ENCODE data around the gene RAB30. TPM values are rescaled to one million over a fixed set of nuclear protein-coding genes. Genes with fewer than 3 reads are reported as not detected.

The RAB30 gene
- total RNA-seq, 2 experiments from 2014 or later: 8.7 to 10.7 TPM

DNA sequence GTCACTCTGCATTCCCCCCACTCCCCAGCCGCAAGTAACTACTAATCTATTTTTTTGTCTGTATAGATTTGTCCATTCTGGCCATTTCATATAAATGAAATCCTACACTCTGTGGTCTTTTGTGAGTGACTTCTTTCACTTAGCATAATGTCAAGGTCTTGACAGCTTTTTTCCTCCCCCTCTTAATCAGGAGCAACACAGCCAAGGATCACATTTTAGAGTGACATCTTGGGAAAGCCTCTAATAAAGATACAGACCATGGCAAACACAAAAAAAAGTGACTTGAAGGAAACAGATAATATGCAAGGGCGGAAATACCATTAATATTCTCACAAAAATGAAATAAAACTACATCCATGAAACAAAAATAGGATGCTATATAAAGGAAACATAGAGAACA, 43.9 kb downstream of the RAB30 start:
- CTCF ChIA-PET: no interaction called here
- no peak for DNase-seq
- no peaks in the 10 kb centered on the region for H3K9me3 Mint-ChIP-seq

DNA sequence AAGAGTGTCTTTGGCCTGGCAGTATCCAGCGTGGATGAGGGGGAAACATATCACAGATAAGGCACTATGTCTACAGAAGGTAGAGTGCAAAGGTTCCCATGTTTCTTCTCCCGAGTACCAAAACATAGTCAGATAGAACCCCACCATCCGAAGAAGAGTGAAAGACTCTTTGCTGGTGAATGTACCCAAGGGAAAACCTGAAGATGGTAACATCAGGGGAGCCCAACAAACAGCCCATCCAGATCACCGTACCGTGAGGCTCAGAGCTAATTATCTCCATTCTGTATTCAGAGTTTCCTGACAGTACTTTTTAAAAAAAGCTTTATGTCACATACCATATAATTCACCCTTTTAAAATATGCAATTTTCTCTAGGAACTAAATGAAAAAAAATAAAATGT, 44.4 kb downstream of the RAB30 start:
- Mint-ChIP-seq H3K27me3 (no peaks in the 10 kb centered on the region), H3K4me3 (no peak overlapping the region), H3K36me3 (ENCODE audit: low read depth) (peaks cover 2% of the 10 kb centered on the region), H3K27ac (no peak overlapping the region), H3K9me3 (no peaks in the 10 kb centered on the region), H3K4me1 (peaks cover 22% of the 10 kb centered on the region)
- ChIA-PET POLR2A (no interaction called here), CTCF (no interaction called here)
- DNase-seq: no peak

More for the DNA sequence above, 43.9 kb downstream of the RAB30 start:
- Mint-ChIP-seq H3K4me3 (no peak overlapping the region), H3K36me3 (ENCODE audit: low read depth) (peaks cover 2% of the 10 kb centered on the region), H3K27me3 (no peaks in the 10 kb centered on the region), H3K4me1 (peaks cover 22% of the 10 kb centered on the region), H3K27ac (no peak overlapping the region)
- POLR2A ChIA-PET: no interaction called here

DNA sequence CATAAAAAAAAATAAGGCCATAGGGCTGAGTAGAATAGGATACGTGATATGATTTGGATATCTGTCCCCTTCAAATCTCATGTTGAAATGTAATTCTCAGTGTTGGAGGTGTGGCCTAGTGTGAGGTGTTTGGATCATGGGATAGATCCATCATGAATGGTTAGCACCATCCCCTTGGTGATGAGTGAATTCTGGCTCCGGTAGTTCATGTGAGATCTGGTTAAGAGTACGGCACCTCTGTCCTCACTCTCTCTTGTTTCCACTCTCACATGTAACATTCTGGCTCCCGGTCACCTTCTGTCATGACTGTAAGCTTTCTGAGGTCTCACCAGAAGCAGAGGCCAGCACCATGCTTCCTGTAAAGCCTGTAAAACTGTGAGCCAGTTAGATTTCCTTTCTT, 45.5 kb downstream of the RAB30 start:
- ChIA-PET POLR2A (no interaction called here), CTCF (no interaction called here)
- Mint-ChIP-seq H3K9me3 (no peaks in the 10 kb centered on the region), H3K27me3 (no peaks in the 10 kb centered on the region), H3K4me1 (peaks cover 22% of the 10 kb centered on the region), H3K4me3 (no peak overlapping the region), H3K36me3 (ENCODE audit: low read depth) (peaks cover 2% of the 10 kb centered on the region), H3K27ac (no peak overlapping the region)
- DNase-seq: no peak

DNA sequence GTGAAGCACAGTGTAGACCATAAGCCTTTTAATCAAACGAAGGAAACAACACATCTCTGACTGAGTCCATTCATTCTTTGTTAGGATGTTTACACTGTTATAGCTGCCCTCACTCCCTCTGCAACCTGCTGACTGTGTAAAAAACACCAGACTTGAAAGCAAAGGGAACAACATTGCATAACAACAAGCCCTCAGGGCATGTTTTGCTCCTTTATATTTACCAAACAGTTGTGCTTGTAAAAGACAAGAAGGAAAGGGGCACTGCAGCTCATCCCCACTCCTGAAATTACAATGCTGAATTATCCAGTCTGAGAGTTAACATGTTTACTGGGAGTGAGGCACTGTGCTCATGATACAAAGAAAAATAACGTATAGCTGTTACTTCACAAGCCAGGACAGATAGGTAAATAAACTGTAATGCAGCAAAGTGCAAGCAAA, 46.4 kb downstream of the RAB30 start:
- Mint-ChIP-seq H3K9me3 (no peaks in the 10 kb centered on the region), H3K27me3 (no peaks in the 10 kb centered on the region), H3K27ac (no peak overlapping the region), H3K36me3 (ENCODE audit: low read depth) (peaks cover 2% of the 10 kb centered on the region), H3K4me1 (peaks cover 22% of the 10 kb centered on the region), H3K4me3 (no peak overlapping the region)
- ChIA-PET CTCF (interaction anchor here (0.6 to 1.1 kb wide), 2 partner anchors 15 to 1113 kb away, joined by 3 read pairs; no protein-coding TSS in a partner anchor), POLR2A (no interaction called here)
- DNase-seq: no peak

DNA sequence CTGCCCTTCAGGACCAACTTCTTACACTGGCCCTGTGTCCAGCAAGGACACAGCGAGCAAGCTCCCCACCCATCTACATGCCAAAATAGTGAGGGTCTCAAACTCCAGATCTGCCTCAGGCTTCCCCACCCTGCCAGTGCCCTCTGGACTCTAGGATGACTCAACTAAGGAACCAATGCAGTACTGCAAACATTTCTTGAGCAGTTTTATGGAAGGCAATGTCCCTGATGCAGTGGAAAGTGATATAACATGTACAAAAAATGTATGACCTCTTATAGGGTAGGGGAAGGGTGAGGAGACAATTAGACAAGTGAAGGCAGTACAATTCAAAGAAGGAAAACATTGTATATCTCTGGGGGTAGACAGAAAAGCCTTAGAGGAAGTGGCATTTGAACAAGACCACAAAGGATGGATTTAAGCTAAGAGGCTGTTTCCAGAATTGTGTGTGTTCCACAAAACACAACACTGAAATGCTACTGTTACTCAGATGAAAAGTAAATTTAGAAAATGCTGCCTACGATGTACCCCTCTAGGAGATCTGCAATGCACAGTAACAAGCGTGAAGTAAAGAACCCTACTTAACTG, 47.3 kb downstream of the RAB30 start:
- POLR2A ChIA-PET: no interaction called here
- Mint-ChIP-seq H3K27ac (no peak overlapping the region), H3K4me1 (peaks cover 22% of the 10 kb centered on the region), H3K9me3 (no peaks in the 10 kb centered on the region), H3K36me3 (ENCODE audit: low read depth) (peaks cover 2% of the 10 kb centered on the region), H3K27me3 (no peaks in the 10 kb centered on the region), H3K4me3 (no peak overlapping the region)
- CTCF ChIA-PET: interaction anchor here (1.4 kb wide), 1 partner anchor 8 kb away, joined by 4 read pairs; no protein-coding TSS in a partner anchor
- DNase-seq: no peak

DNA sequence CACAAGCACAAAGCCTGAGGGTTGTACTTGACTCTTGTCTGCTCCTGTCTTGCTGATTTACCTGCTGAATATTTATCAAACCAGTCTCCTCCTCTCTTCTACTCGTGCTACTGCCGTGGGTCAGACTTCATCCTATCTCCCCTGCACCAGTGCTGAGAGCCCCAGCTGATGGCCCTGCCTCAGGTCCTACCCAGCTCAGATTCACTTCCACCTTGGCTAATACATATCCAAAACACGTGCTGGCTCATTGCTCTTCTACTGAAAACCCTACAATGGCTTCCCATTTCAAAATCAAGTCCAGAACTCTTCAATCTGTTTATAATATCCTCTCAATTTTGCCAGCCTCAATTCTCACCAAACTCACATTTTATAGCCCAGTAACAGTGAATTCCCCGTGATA, 48.3 kb downstream of the RAB30 start:
- Mint-ChIP-seq H3K27ac (no peak overlapping the region), H3K27me3 (no peaks in the 10 kb centered on the region), H3K4me1 (peaks cover 22% of the 10 kb centered on the region), H3K36me3 (ENCODE audit: low read depth) (peaks cover 2% of the 10 kb centered on the region), H3K9me3 (no peaks in the 10 kb centered on the region), H3K4me3 (no peak overlapping the region)
- ChIA-PET CTCF (no interaction called here), POLR2A (no interaction called here)
- no peak for DNase-seq

DNA sequence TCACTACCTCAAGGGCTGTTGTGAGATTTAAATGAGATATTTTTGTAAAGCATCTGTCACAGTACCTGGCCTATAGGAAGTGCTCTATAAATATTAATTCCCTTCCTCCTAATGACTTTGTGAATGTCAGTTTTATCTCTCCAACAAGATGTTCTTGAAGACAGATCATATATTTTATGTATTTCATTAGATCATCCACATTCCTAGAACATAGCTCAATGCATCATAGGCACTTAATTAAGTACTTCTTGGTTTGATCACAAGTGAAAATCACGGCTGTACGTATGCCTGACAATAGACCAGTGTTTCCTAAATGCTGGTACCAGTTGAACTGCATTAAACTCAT, 49.9 kb downstream of the RAB30 start:
- no peak for DNase-seq
- ChIA-PET POLR2A (no interaction called here), CTCF (no interaction called here)
- H3K4me3 Mint-ChIP-seq: no peak overlapping the region
- H3K36me3 Mint-ChIP-seq (ENCODE audit: low read depth): peaks cover 2% of the 10 kb centered on the region
- no peaks in the 10 kb centered on the region for H3K27me3 Mint-ChIP-seq
- peaks cover 22% of the 10 kb centered on the region for H3K4me1 Mint-ChIP-seq
- no peaks in the 10 kb centered on the region for H3K9me3 Mint-ChIP-seq
- no peak overlapping the region for H3K27ac Mint-ChIP-seq

DNA sequence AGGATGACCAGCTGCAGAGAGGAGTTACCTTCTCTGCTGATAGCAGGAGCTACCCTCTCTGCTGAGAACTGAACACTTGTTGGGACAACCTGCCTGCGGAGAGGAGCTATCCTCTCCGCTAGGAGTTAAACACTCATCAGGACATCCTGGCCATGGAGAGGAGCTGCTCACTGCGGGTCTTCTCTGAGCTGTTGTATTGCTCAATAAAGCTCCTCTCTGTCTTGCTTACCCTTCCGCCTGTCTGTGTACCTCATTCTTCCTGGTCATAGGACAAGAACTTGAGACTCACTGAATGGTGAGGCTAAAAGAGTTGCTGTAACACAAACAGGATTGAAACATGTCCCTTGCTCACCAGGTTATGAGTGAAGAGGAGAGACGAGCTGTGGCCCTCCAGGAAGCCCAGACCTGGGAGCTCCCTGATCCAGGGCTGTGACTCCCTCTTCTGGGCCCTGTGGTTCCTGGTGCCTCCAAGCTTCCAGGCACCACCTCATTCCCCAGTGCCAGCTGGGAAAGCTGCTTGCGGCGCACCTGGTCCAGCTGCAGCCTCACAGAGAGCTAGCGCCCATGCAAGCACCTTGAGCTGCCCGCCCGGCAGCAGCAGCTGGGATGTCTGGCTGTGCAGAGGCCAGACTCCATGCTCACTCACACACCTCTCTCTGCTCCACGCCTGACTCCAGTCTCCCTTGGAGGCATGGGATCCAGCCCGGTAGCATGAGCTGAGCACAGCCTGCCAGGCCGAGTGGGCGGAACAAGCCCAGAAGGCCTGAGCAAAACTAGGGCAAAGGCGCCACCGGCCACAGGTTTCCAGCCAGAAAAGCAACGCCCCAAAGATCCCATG, 50.5 kb downstream of the RAB30 start:
- no peaks in the 10 kb centered on the region for H3K9me3 Mint-ChIP-seq
- H3K4me1 Mint-ChIP-seq: peaks cover 22% of the 10 kb centered on the region
- POLR2A ChIA-PET: no interaction called here
- H3K27ac Mint-ChIP-seq: no peak overlapping the region
- no peak overlapping the region for H3K4me3 Mint-ChIP-seq
- CTCF ChIA-PET: interaction anchor here (0.8 to 1.0 kb wide), 2 partner anchors 12 to 31 kb away, joined by 3 to 4 read pairs; no protein-coding TSS in a partner anchor
- DNase-seq: no peak
- peaks cover under 1% of the 10 kb centered on the region for H3K36me3 Mint-ChIP-seq (ENCODE audit: low read depth)
- no peaks in the 10 kb centered on the region for H3K27me3 Mint-ChIP-seq

DNA sequence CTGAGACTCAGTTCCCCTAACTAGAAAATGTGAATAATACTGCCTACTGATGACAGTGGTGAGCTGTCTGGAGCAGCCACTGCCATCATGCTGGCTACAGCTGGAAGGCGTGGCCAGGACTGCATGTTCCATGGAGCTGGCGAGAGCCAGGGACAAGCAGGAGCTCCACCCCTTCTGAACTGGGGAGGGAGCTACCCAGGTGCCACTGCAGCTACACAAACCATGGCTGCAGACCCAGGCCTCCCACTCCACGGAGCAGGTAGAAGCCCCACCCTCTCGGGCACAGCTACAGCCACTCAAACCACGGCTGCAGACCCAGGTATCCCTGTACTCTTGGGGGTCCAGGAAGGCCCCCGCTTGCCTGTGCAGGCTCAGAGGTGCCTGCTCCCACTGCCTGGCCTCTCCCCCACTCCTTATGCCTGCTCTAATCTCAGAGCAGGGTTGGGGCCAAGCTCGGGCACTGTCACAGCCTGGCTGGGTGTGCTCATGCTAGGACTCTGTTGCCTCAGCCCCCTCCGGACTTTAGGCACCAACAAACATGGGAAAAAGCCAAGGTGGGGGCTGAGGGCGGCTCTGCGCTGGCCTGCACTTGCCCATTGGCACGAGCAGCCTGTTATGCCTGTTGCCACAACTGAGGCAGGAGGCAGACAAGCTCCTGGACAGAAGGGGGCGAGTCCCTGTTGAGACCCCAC, 51.7 kb downstream of the RAB30 start:
- Mint-ChIP-seq H3K9me3 (no peaks in the 10 kb centered on the region), H3K4me1 (peaks cover 17% of the 10 kb centered on the region), H3K27ac (no peak overlapping the region), H3K27me3 (no peaks in the 10 kb centered on the region), H3K4me3 (no peak overlapping the region), H3K36me3 (ENCODE audit: low read depth) (no peaks in the 10 kb centered on the region)
- ChIA-PET CTCF (interaction anchor here (0.7 to 1.5 kb wide), 4 partner anchors 11 to 32 kb away, joined by 3 to 6 read pairs (median 4); no protein-coding TSS in a partner anchor), POLR2A (no interaction called here)
- no peak for DNase-seq

DNA sequence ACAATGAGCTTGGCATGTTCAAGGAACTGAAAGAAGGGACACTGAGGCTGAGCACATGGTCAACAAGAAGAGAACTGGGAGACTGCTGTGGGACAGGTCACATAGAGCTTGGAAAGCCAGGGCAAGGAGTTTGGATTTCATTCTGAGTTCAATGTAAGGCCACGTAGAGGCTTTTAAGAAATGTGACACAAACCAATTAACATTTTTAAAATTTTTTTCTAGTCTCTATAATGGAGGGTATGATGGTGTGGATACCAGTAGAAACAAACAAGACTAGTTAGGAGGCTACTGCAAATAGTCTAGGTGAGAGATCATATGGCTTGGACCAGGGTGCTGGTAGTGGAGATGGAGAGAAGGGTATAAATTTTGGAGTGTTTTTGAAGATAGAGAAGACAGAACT, 56.7 kb downstream of the RAB30 start:
- CTCF ChIA-PET: interaction anchor here (0.9 kb wide), 1 partner anchor 10 kb away, joined by 3 read pairs; no protein-coding TSS in a partner anchor
- POLR2A ChIA-PET: no interaction called here
- H3K9me3 Mint-ChIP-seq: no peaks in the 10 kb centered on the region
- H3K4me3 Mint-ChIP-seq: no peak overlapping the region
- no peak overlapping the region for H3K27ac Mint-ChIP-seq
- H3K4me1 Mint-ChIP-seq: peaks cover 16% of the 10 kb centered on the region
- DNase-seq: no peak
- no peaks in the 10 kb centered on the region for H3K27me3 Mint-ChIP-seq
- peaks cover 2% of the 10 kb centered on the region for H3K36me3 Mint-ChIP-seq (ENCODE audit: low read depth)

DNA sequence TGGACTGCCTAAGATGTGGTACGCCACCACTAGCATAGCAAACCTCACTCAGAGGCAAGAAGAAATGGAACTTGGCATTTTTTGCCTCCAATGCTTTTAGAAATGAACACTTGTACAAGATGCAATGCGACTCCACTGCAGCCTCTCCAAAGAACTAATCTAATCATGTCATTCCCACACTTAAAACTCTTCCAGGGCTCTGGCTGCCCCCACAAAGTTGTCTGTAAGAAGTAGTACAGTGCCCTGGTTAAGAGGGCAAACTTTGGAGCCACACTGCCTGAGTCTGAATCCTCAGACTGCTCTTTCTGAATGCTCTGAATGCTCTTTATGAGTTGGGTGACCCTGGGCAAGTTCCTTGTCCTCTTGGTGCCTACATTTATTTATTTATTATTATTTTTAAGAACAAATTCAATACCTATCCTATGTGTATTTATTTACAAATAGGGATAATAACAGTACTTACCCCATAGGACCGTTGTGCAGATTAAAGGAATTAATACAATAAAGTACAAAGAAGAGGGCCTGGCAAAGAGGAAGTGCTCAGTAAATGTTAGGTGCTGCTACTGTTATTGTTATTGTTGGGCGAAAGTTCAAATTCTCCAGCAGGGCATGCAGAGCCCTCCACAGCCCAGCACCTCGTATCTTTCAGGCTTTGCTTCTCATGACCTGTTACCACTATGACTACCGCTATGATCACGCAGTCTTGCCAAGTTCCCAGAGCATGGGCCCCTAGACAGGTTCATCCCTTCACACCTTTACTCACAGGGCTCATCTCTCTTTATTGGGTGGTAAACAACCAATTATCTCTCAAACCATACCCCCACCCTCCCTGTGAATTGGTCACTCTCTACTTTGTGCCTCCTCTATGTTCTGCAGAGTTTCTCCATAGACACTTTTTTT, 59.3 kb downstream of the RAB30 start:
- H3K9me3 Mint-ChIP-seq: no peaks in the 10 kb centered on the region
- H3K4me1 Mint-ChIP-seq: peaks cover 30% of the 10 kb centered on the region
- ChIA-PET CTCF (interaction anchor here (0.6 kb wide), 1 partner anchor 11 kb away, joined by 6 read pairs; no protein-coding TSS in a partner anchor), POLR2A (no interaction called here)
- H3K36me3 Mint-ChIP-seq (ENCODE audit: low read depth): peaks cover 4% of the 10 kb centered on the region
- no peak overlapping the region for H3K27ac Mint-ChIP-seq
- no peak overlapping the region for H3K4me3 Mint-ChIP-seq
- no peaks in the 10 kb centered on the region for H3K27me3 Mint-ChIP-seq
- no peak for DNase-seq

DNA sequence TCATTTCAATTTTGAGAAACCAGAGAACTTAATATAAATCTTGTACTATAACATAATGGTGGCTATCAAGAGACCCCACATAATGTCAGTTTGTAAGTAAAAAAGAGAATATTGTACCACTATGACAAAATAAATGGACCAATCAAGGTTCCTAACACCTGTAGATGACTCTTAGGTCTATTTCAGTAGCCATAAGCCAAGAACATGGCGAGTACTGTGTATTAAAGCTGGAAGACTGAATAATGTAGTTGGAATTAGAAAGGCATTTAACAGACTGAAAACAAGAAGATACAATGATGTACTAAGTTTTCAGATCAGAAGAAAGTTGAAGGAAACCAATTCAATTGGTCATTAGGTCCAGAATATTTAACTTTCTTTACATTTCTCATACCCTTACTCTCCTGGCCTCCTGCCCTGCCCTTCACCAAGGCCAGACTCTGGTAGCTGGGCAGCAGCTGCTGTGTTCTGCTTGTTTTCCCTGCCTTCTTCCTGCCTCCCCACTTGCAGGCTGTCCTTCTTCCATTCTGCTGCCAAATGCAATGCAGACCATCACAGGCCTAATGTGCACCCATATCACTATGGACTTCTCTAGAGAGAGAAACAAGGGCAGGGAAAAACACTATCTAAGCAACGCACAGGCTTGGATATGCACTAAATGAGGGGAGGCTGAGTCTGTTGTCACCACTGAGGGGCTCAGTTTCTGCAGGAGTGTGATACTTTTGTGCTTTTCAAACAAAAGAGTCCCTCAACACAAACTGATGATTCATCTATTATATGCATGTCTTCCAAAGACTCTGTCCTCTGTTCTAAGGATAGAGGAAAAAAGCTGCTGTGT, 60.1 kb downstream of the RAB30 start:
- Mint-ChIP-seq H3K27me3 (no peaks in the 10 kb centered on the region), H3K4me3 (no peak overlapping the region), H3K4me1 (peaks cover 38% of the 10 kb centered on the region), H3K9me3 (no peaks in the 10 kb centered on the region), H3K36me3 (ENCODE audit: low read depth) (peaks cover 4% of the 10 kb centered on the region), H3K27ac (no peak overlapping the region)
- CTCF ChIA-PET: interaction anchor here (0.6 to 1.3 kb wide), 2 partner anchors 11 to 65 kb away, joined by 3 to 6 read pairs; no protein-coding TSS in a partner anchor
- POLR2A ChIA-PET: no interaction called here
- no peak for DNase-seq
